EH (cell line): Measurements from ENCODE around the gene EPHA6.
"Not testable (repeated sequence)": the region's sequence is repeated elsewhere in the genome, so short reads cannot be mapped to it uniquely, and the experiment has no call there.

Experiments used
- DNase-seq: peaks from one replicate; pipeline ENCODE4 v3.0.0-alpha.2; 2015; ENCODE audit warnings: low read depth

EPHA6 gene

DNA sequence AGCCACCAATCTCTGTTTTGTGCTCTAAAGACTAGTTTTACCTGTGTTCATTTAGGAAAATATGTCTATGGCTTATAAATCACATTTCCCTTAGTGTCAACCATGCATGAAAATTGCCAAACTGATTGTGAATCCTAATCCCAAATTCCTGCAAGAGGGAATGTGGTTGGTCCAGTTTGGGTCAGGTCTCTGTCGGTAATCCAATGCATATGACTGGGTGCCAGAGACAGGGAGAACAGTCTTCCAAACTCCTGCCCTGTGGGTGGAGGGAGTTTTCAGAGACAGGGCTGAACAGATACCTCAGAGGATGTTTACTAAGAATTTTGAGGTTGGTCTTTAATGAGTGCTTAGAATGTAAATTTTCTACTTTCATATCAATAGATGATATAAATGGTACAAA, 649.6 kb downstream of the EPHA6 start:
- no peak for DNase-seq

DNA sequence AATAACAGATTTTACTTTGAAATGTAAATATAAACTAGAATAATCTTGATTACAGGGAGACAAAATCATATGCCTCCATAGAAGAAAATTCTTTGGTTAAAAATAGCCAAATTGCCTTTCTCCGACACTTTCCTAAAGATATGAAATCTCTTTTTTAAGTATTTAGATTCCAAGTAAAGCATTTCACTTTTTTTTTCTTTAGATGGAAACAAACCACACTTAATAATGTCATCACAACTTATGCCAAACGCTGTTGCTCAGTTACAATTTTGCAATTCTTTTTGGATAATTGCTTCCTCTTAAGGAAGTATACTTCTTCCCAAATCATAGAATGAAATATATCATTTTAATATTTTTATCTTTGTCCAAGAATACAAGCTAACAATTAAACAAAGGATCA, 656.1 kb downstream of the EPHA6 start:
- DNase-seq = no peak

DNA sequence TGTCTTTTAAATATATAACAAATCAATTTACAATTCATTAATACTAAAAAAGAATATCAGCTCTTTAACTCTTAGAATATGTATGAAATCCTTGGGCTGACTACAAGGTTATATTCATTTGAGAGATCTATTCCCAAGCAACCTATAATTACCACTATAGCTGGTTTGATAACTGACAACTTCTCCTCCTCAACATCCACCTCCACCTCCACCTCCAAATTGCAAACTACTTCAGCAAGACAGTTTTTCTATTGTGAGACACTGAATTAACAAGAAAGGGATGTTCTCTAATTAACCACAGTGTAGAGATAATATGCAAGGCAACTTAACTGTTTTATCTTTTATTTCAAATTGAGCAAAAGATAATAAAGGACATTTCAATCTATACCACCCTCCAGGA, 665.3 kb downstream of the EPHA6 start:
- DNase-seq = no peak

DNA sequence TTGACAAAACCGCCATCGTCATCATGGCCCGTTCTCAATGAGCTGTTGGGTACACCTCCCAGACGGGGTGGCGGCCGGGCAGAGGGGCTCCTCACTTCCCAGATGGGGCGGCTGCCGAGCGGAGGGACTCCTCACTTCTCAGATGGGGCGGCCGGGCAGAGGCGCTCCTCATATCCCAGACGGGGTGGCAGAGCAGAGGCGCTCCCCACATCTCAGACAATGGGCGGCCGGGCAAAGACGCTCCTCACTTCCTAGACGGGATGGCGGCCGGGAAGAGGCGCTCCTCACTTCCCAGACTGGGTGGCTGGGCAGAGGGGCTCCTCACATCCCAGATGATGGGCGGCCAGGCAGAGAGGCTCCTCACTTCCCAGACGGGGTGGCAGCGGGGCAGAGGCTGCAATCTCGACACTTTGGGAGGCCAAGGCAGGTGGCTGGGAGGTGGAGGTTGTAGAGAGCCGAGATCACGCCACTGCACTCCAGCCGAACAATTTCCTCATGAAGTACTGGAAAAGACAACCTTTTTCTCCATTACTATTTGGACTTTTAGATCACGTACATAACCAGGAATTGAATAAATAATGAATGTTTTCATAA, 666.4 kb downstream of the EPHA6 start:
- not testable (repeated sequence) for DNase-seq

DNA sequence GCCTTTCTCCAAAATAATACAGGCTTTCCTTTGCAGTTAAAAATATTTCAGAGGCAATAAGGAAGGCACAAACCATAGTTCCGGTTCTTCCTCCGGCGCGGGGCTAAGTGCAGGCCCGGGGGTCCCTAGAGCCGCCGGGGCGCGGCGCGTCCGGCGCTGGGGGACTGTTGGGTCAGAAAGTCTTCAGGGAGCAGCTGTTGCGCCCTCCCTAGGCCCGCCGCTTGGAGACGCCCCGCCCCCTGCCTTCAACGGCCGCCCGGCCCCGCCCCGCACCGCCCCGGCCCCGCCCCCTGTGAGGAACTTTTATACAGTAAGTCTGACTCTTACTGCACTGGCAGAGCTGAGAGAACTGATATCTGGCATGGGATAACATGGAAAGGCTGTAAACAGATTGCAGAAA, 667.0 kb downstream of the EPHA6 start:
- no peak for DNase-seq

DNA sequence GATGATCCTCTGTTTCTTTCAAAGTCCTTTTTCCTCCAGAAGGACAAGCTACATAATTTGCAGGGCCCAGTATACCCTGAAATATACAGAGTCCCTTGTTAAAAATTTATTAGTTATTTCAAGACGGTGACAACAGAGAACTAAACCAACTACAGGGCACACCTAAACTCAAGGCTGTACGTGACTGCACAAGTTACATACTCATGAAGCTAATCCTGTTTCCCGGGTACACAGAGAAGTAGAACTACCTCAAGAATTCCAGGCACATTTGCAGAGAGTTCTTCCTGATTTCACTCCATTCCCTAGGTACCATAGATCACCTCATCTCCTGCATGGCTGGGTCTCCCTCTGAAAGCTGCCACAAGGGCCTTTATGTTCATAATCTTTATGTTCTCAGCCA, 670.8 kb downstream of the EPHA6 start:
- no peak for DNase-seq

DNA sequence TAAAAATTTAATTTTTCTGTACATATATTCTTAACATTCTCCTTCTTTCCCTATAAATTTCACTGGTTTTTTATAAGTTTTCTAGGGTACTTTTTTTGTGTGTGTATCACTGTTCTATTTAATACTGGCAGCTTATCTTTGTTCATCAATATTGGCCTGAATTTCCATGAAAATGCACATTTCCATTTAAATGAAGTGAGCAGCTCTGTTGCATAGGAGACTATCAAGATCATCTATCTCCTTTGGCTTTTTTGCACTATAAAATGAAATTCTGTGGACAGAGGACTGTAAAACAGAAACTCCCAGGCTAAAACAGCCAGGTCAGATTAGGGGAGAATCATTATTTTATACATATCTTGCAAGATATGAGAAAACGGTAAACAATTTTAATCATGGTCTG, 673.2 kb downstream of the EPHA6 start:
- DNase-seq = no peak

DNA sequence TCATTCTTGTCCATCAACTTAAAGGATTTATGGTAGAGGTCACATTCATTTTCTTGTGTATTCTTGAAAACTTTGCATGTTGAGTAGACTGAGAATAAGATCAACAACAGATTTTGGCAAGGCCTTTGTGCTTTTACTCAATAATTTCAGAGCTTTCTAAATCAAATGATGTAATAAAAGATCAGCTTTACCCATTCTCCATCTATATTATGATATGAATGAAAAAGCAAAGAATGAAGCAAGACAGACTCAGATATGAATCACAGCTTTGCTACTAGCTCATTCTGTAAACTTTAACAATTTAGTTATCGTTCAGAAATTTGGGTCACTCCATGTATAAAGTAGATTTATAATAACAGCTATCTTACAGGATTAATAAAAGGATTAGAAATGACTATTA, 674.3 kb downstream of the EPHA6 start:
- DNase-seq = no peak

DNA sequence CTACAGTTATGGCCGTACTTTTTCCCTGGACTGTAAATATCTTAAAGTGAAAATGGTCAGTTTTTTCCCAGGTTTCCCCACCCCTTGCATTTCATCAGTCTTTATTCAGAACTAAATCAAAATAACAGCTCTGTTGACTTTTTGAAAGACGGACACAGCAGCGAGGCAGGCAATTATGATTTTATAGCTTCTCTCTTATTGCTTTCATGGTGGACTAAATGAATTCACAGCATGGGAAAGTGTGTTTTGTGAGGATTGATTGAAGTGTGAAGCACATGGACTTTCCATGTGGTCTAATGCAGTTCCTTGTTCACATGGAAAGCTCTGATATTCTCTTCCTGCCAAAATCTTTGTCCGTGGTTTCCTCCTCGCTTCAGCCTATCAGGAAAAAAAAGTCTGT, 681.5 kb downstream of the EPHA6 start:
- no peak for DNase-seq

DNA sequence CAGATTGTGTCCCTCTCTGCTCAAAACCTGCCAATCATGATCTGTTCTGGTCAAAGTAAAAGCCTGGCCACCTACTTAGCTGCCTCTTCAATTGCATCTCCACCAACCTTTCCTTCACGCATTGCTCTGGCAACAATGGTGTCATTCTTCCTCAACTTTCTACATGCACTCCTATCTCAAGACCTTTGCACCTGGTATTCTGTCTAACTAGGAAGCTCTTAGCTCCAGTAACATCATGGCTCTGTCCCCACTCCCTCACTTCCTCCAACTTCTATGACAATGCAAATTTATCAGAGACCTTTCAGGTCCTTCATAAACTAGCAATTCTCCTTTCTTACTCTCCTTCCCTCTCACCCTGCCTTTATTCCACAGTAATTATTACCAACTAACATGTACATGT, 682.7 kb downstream of the EPHA6 start:
- DNase-seq = no peak

DNA sequence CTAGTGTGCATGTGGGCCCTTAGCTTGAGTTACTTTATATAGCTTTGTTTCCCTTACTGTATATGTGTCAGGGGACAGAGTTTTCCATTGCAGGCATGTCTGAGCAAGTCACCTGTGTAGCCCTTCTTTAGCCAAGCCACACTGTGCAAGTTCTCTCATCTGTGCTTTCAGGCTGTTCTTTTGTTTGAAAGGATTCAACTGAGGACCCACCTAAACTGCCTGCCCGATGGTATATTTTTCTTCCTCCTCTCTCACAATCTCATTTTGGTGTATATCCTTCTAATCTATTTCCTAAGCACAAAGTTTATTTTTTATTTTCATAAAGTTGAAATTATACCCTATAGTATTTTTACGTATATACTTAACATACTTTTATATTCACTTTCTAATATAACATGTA, 690.1 kb downstream of the EPHA6 start:
- DNase-seq = no peak

DNA sequence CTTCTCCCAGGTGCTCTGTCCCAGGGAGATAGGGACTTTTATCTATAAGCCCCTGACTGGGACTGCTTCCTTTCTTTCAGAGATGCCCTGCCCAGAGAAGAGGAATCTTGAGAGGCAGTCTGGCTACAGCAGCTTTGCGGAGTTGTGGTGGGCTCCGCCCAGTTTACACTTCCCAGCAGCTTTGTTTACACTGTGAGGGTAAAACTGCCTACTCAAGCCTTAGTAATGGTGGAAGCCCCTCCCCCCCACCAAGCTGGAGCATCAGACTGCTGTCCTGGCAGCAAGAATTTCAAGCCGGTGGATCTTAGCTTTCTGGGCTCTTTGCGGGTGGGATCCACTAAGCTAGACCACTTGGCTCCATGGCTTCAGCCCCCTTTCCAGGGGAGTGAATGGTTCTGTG, 696.4 kb downstream of the EPHA6 start:
- no peak for DNase-seq

DNA sequence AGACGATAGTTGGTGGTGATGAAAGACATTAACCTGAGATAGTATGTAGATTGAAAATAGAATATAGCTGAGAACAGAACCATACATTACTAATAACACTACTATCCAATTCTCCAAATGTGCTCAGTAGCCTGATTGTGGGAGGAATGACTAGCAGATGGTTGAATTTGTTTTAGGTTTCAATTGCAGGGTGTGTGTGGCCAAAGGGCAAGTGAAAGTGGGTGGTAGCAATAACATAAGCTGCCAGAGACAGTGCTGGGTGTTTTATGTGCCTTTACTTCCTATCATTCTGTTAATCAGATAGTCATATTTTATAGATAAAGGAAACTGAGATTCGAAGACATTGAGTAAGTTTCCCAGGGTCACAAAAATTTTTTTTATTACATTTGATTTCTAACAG, 700.7 kb downstream of the EPHA6 start:
- DNase-seq = no peak

DNA sequence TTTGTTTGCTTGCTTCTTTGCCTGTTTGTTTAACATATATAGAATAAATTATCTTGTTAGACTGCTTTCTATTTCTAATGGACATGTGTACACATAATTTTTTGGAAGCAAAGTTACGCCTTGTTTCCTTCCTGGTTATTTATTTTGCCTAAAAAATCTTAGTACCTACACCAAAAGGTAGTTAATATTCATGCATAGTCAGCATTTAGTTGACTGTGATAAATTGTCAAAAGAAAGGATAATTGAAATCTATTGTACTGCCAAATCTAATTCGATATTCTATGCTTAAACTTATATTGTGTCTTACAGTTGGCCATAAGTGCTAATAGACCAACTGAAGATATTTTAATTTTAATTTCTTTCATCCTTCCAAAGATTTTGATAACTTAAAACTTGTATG, 716.3 kb downstream of the EPHA6 start:
- DNase-seq = no peak

DNA sequence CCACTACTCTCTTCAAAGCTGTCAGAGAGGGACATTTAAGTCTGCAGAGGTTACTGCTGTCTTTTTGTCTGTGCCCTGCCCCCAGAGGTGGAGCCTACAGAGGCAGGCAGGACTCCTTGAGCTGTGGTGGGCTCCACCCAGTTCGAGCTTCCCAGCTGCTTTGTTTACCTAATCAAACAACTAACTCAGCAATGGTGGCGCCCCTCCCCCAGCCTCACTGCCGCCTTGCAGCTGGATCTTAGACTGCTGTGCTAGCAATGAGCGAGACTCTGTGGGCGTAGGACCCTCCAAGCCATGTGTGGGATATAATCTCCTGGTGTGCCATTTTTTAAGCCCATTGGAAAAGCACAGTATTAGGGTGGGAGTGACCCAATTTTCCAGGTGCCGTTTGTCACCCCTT, 733.2 kb downstream of the EPHA6 start:
- not testable (repeated sequence) for DNase-seq

DNA sequence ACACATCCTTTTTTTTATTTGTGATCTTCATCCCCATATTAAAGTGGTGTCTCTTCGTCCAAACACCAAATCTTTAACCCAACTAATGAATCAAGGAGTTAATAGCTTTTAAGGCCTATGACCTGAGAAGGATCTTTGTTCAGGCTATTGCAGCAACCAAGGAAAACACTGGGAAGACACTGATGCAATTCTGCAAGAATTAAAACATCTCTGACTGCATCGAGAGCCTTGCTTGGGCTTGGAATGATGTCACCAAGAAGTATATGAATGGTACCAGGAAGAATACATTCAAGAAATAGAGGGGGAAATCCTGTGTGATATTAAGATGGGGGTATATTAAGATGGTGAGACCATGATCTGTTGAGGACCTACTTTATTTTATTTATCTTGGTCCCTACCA, 736.0 kb downstream of the EPHA6 start:
- DNase-seq = no peak

DNA sequence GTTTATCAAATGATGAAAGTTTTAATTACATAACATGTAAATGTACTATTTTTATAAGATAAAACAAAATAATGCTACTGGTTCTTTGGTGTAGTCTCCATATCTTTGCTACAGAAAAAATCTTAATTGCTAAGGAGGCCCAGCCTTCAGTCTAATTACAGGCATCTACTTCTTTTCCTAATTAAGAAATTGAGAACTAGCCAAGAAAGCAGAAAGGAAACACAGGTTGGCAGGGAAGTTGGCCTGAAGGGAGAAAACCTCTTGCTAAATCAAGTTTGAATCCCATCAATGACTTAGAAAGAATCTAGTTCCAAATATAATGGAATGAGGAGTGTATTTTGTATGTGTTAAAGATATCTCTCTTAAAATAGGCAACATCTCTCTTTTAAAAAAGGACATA, 737.8 kb downstream of the EPHA6 start:
- no peak for DNase-seq

DNA sequence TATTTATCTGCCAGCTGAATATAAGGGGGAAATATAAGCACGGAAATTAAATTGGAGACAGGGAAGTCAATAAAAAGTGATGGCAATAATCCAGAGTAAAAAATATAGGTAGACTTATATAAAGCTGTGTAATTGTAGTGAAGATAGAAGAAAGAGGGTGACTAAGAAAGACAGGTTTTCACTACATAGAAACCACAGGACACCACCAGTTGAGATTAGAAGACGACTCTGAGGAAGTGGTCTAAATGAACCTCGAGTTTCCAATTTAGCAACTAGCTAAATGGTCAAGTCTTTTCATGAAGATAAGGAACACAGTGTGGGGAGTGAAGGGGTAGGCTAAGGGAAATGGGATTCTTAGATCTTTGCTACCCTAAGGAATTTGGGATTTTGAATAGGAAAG, 761.3 kb downstream of the EPHA6 start:
- DNase-seq = no peak

DNA sequence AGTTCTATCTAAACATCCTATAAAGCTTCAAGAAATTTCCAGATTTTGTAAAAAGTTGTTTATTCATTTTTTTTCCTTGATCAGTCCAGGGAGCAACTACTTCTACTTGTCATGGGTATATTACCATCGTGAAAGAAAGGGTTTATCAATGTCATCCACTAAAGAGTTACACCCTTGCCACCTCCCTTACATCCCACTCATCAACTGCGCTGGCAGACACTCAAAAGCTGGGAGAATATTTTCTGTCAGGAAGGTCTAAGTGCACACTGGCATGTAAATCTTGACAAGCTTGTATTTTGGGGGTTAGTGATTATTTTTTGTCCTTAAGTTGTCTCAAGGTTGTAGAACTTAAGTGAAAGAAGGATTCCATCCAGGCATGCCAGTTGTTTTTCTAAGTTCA, 761.8 kb downstream of the EPHA6 start:
- no peak for DNase-seq

DNA sequence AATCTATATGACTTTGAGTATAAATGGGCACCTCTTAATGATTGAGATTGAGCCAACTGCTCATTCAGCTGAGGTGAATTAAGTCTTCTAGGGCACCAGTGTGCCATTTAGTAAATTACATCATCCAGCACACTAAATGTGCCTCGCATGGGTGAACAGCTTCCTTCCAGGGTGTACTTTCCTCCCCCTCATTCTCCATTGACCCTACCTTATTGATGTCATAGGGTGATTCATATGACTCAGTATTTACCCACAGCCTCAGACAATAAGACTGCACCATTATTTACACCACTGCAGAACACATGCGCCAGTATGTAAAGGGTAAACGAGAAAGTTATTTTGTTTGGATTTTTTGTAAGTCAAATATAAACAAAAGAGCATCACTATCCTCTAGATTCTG, 765.0 kb downstream of the EPHA6 start:
- no peak for DNase-seq

DNA sequence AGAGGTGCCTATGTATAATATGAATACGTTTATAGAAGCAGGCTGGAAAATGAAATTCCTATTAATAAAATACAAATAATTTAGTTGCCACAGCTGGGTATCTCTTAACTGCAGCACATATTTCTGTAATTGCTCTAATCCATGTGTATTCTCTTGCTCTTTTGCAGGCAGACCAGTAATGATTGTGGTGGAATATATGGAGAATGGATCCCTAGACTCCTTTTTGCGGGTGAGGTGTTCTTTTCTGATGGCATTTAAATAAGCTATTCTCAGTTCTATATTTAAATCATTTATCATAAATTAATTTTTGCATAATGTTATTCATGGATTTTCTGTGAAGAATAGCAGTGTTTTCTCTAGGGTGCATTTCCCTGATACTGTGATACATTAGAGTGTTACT, 796.2 kb downstream of the EPHA6 start:
- no peak for DNase-seq

DNA sequence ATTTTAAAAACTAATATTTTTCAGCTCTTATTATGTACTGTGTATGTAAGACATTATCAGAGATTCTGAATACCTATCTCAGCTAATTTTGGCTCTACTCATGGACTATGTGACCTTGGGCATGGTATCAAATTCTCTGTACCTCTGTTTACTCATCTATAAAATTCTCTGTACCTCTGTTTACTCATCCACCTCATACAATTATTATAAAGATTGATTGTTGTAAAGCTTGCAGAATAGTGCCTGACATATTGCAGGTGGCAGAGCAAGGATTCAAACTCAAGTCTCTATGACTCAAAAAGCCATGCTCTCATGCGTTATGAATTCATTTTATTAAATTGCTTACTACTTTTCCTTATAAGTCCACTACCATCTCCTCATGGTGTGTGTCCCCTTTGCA, 798.2 kb downstream of the EPHA6 start:
- DNase-seq = no peak

DNA sequence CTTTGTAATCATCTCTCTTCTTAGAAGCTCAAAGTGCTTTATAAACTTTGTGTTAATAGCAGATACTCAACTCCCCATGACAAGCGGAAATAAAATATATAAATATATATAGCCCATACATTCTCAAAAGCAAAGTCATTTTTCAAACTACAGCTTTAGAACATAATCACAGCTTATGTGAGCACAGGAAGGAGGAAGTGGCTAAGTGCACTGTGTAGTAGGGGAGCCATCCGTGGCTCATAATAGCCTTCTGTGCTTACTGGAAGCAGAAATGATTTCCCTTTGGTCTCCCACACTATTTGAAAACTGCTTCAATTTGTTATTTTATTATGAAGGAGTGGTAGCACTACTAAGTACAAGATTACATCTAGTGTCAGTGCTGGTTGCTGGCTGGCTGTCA, 798.7 kb downstream of the EPHA6 start:
- DNase-seq = no peak

DNA sequence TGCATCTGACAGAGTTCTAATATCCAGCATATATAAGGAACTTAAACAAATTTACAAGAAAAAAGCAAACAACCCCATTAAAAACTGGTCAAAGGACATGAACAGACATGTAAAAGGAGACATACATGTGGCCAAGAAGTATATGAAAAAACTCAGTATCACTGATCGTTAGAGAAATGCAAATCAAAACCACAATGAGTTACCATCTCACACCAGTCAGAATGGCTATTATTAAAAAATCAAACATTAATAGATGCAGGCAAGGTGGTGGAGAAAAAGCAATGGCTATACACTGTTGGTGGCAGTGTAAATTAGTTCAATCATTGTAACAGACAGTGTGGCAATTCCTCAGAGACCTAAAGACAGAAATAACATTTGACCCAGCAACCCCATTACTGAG, 806.1 kb downstream of the EPHA6 start:
- DNase-seq = not testable (repeated sequence)

DNA sequence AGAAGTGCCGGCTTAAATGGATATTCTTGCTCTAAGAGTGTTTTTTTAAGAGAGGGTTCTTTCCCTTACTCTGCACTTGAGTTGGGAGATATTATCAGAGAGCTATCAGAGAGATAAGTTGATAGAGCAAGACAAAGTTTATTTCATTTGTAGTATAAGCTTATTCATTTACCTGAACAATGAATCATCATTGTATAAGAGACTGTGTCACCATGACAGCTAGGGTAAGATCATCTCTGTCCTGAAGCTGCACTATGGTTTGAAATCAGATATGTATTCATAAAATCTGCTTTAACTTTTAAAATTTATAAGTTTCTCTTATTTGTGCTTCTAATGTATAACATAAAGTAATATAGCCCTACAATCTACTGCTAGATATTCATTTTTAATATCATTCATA, 822.1 kb downstream of the EPHA6 start:
- no peak for DNase-seq
